Endodermal cell (in vitro differentiated cells): ENCODE data around the gene ATP6AP2. TPM values are rescaled to one million over a fixed set of nuclear protein-coding genes. Genes with fewer than 3 reads are reported as not detected.
"Not testable (repeated sequence)": the region's sequence is repeated elsewhere in the genome, so short reads cannot be mapped to it uniquely, and the experiment has no call there.

Source experiments
- DNase-seq: peaks from one replicate; pipeline ENCODE4 v3.0.0-alpha.2; 2017
- H3K27ac ChIP-seq: 2 replicates; pipeline ENCODE4 v1.5.1; 2013; ENCODE audit warnings: mild to moderate bottlenecking, low read depth, low read length, moderate library complexity
- H3K27me3 ChIP-seq: 2 replicates; pipeline ENCODE4 v1.6.1; 2013; ENCODE audit warnings: mild to moderate bottlenecking, low read length, moderate library complexity; ENCODE audit not compliant: insufficient read depth, control insufficient read depth, poor library complexity, severe bottlenecking
- H3K36me3 ChIP-seq: 2 replicates; pipeline ENCODE4 v1.7.0; 2013; ENCODE audit warnings: mild to moderate bottlenecking, low read length, moderate library complexity; ENCODE audit not compliant: control insufficient read depth, insufficient read depth
- H3K4me1 ChIP-seq: one replicate; pipeline ENCODE4 v1.7.0; 2013; ENCODE audit warnings: low read length; ENCODE audit not compliant: control insufficient read depth, insufficient read depth
- H3K4me3 ChIP-seq: 2 replicates; pipeline ENCODE4 v1.5.1; 2013; ENCODE audit warnings: mild to moderate bottlenecking, low read length, moderate library complexity
- H3K9ac ChIP-seq: 2 replicates; pipeline ENCODE4 v1.6.1; 2013; ENCODE audit warnings: mild to moderate bottlenecking, low read length, moderate library complexity; ENCODE audit not compliant: poor library complexity, severe bottlenecking; ENCODE audit errors: extremely low read depth
- H3K9me3 ChIP-seq: 2 replicates; pipeline ENCODE4 v1.6.1; 2013; ENCODE audit warnings: mild to moderate bottlenecking, low read length, moderate library complexity; ENCODE audit not compliant: control insufficient read depth
- H3K27ac Mint-ChIP-seq: 2 replicates; pipeline ENCODE4 v1.8.0; 2020; ENCODE audit warnings: mixed read lengths
- H3K27me3 Mint-ChIP-seq: 2 replicates; pipeline ENCODE4 v1.8.0; 2021; ENCODE audit warnings: mild to moderate bottlenecking, mixed read lengths; ENCODE audit not compliant: insufficient read depth
- H3K36me3 Mint-ChIP-seq: 2 replicates; pipeline ENCODE4 v1.8.0; 2020; ENCODE audit warnings: low read depth, mixed read lengths
- H3K4me1 Mint-ChIP-seq: 2 replicates; pipeline ENCODE4 v1.8.0; 2020; ENCODE audit warnings: mixed read lengths
- H3K4me3 Mint-ChIP-seq: 2 replicates; pipeline ENCODE4 v1.8.0; 2020; ENCODE audit warnings: mild to moderate bottlenecking, moderate library complexity, mixed read lengths
- H3K9me3 Mint-ChIP-seq: 2 replicates; pipeline ENCODE4 v1.8.0; 2020; ENCODE audit warnings: mild to moderate bottlenecking, mixed read lengths
- CTCF ChIP-seq: fragments of 200-600 bp; sonication (generic); conservative IDR thresholded peaks from 2 replicates; pipeline ENCODE4 v1.5.0; 2021; ENCODE audit warnings: antibody characterized with exemption, mild to moderate bottlenecking
- WGBS, 2 experiments: methylation state at CpG; one replicate each; pipeline versions ENCODE4 v1.1.5 to v1.1.7; 2013; ENCODE audit warnings: missing lambda C conversion rate in 2 of 2, mixed read lengths in 1 of 2; ENCODE audit not compliant: insufficient coverage in 1 of 2, insufficient read length in 1 of 2; 5-methylcytosine and 5-hydroxymethylcytosine counted together
- total RNA-seq, 2 donors: library from RNA; stranded (reverse); fragmentation: NEBNext Ultra II Directional in 1 of 2; extraction: Animal tissue kit (Norgen Biotek cat#: 25700) in 1 of 2; gene quantifications; 2 replicates in 1 of 2; 3 replicates in 1 of 2; pipeline ENCODE4 v1.2.1, GENCODE V29; 2021

ATP6AP2 gene
- total RNA-seq, 2 donors from 2014 or later = 67.0 to 82.2 TPM

GRCh38 chrX:40571600-40571999 is 9.2 kb upstream of the ATP6AP2 start:
- Mint-ChIP-seq H3K4me3 (no peak overlapping the region), H3K9me3 (peaks cover 34% of the 10 kb centered on the region), H3K27me3 (no peaks in the 10 kb centered on the region), H3K4me1 (peaks cover 6% of the 10 kb centered on the region), H3K36me3 (no peaks in the 10 kb centered on the region), H3K27ac (no peak overlapping the region)
- Histone ChIP-seq H3K9ac (no peak overlapping the region), H3K36me3 (no peaks in the 10 kb centered on the region), H3K9me3 (no peaks in the 10 kb centered on the region), H3K4me1 (no peaks in the 10 kb centered on the region), H3K27ac (no peak overlapping the region), H3K27me3 (no peaks in the 10 kb centered on the region), H3K4me3 (no peak overlapping the region)
- no peak for TF ChIP-seq CTCF
- no peak for DNase-seq
- 83 to 90% methylated on average over 1 to 3 of the region's 3 CpGs for WGBS, 2 experiments

- WGBS, 2 experiments = 66% methylated on average over 2 of the region's 2 CpGs; no CpG with 5 or more reads in 1 of the 2 experiments
- H3K27ac ChIP-seq = no peak overlapping the region
- Mint-ChIP-seq H3K27me3 (no peaks in the 10 kb centered on the region), H3K36me3 (no peaks in the 10 kb centered on the region), H3K4me3 (no peak overlapping the region), H3K9me3 (peaks cover 32% of the 10 kb centered on the region), H3K27ac (no peak overlapping the region), H3K4me1 (peaks cover 18% of the 10 kb centered on the region)
- no peaks in the 10 kb centered on the region for H3K4me1 ChIP-seq
- H3K9me3 ChIP-seq = no peaks in the 10 kb centered on the region
- no peaks in the 10 kb centered on the region for H3K36me3 ChIP-seq
- TF ChIP-seq CTCF = peak; percentile 78
- no peaks in the 10 kb centered on the region for H3K27me3 ChIP-seq
- no peak overlapping the region for H3K9ac ChIP-seq
- peak; percentile 81 for DNase-seq
- H3K4me3 ChIP-seq = no peak overlapping the region
These were observed 7.0 kb upstream of the ATP6AP2 start for GRCh38 chrX:40573763-40574162.

GRCh38 chrX:40575411-40575810 is 5.4 kb upstream of the ATP6AP2 start:
- not testable (repeated sequence) for H3K4me3 Mint-ChIP-seq, H3K36me3 ChIP-seq, H3K4me1 ChIP-seq, H3K27me3 ChIP-seq, DNase-seq, H3K36me3 Mint-ChIP-seq, H3K9me3 ChIP-seq, H3K4me3 ChIP-seq, H3K27me3 Mint-ChIP-seq, H3K27ac Mint-ChIP-seq, H3K9ac ChIP-seq, H3K27ac ChIP-seq
- Mint-ChIP-seq H3K4me1 (peaks cover 18% of the 10 kb centered on the region), H3K9me3 (peaks cover 34% of the 10 kb centered on the region)
- 60 to 100% methylated on average over 1 to 2 of the region's 2 CpGs for WGBS, 2 experiments

GRCh38 chrX:40576291-40576690 is 4.5 kb upstream of the ATP6AP2 start:
- H3K27me3 ChIP-seq = no peaks in the 10 kb centered on the region
- Mint-ChIP-seq H3K9me3 (peaks cover 35% of the 10 kb centered on the region), H3K27ac (no peak overlapping the region), H3K4me1 (peaks cover 12% of the 10 kb centered on the region), H3K27me3 (no peaks in the 10 kb centered on the region), H3K4me3 (no peak overlapping the region), H3K36me3 (no peaks in the 10 kb centered on the region)
- H3K4me3 ChIP-seq = no peak overlapping the region
- H3K4me1 ChIP-seq = no peaks in the 10 kb centered on the region
- TF ChIP-seq CTCF = no peak
- no peaks in the 10 kb centered on the region for H3K36me3 ChIP-seq
- H3K9me3 ChIP-seq = no peaks in the 10 kb centered on the region
- no peak overlapping the region for H3K9ac ChIP-seq
- H3K27ac ChIP-seq = no peak overlapping the region
- no peak for DNase-seq
- 96% methylated on average over 3 of the region's 3 CpGs; no CpG with 5 or more reads in 1 of the 2 experiments for WGBS, 2 experiments
